ENCODE measurements around the gene RRAGC.

DNA sequence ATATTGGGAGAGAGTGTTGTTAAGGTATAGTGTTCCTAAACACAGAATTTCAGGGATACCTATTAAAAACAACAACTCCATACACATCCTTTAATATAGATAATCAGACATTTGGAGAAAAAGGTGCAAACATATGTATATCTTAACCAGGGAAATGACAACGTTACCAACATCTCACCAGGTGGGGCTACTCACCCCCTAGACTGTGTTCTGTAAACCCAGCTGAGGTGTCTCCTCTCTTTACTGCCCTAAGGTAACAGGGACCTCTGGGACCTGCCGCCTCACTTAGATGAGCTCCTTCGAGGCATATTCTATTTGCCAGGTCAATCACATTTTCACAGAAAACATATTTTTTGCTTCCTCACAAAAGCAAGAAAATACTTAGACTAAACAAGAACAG, 13.4 kb downstream of the RRAGC start:
- no peak for TF ChIP-seq POLR2A (IDR thresholded peaks at IDR 0.05)
- TF ChIP-seq, protein P1, sequence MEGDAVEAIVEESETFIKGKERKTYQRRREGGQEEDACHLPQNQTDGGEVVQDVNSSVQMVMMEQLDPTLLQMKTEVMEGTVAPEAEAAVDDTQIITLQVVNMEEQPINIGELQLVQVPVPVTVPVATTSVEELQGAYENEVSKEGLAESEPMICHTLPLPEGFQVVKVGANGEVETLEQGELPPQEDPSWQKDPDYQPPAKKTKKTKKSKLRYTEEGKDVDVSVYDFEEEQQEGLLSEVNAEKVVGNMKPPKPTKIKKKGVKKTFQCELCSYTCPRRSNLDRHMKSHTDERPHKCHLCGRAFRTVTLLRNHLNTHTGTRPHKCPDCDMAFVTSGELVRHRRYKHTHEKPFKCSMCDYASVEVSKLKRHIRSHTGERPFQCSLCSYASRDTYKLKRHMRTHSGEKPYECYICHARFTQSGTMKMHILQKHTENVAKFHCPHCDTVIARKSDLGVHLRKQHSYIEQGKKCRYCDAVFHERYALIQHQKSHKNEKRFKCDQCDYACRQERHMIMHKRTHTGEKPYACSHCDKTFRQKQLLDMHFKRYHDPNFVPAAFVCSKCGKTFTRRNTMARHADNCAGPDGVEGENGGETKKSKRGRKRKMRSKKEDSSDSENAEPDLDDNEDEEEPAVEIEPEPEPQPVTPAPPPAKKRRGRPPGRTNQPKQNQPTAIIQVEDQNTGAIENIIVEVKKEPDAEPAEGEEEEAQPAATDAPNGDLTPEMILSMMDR (IDR thresholded peaks at IDR 0.05), result no peak
- TF ChIP-seq POLR2AphosphoS5 (IDR thresholded peaks at IDR 0.05), result no peak
